ENCODE results near the gene OTOA. TPM values are rescaled to one million over a fixed set of nuclear protein-coding genes. Genes with fewer than 3 reads are reported as not detected.
"Not testable (repeated sequence)": the region's sequence is repeated elsewhere in the genome, so short reads cannot be mapped to it uniquely, and the experiment has no call there.

OTOA gene
- total RNA-seq, 1 experiment from 2014 or later = not detected

- no peak for DNase-seq (ENCODE audit: low read depth)
Measured at GRCh38 chr16:21722771-21723455, 59.1 kb downstream of the OTOA start.

- no peak for DNase-seq (ENCODE audit: low read depth)
Measured at GRCh38 chr16:21723532-21723931, 59.8 kb downstream of the OTOA start.

GRCh38 chr16:21727344-21727743, 63.6 kb downstream of the OTOA start:
- DNase-seq (ENCODE audit: low read depth) = no peak

GRCh38 chr16:21731233-21731632, 67.5 kb downstream of the OTOA start:
- not testable (repeated sequence) for DNase-seq (ENCODE audit: low read depth)

- DNase-seq (ENCODE audit: low read depth) = not testable (repeated sequence)
Measured at GRCh38 chr16:21740637-21741036, 76.9 kb downstream of the OTOA start.

- not testable (repeated sequence) for DNase-seq (ENCODE audit: low read depth)
Measured at GRCh38 chr16:21756192-21757079, 92.7 kb downstream of the OTOA start.

GRCh38 chr16:21757080-21757671, 93.4 kb downstream of the OTOA start:
- not testable (repeated sequence) for DNase-seq (ENCODE audit: low read depth)

GRCh38 chr16:21768280-21768679, 104.5 kb downstream of the OTOA start:
- DNase-seq (ENCODE audit: low read depth) = not testable (repeated sequence)

GRCh38 chr16:21768810-21769209, 105.0 kb downstream of the OTOA start:
- DNase-seq (ENCODE audit: low read depth) = not testable (repeated sequence)

- peak; percentile 93 for DNase-seq (ENCODE audit: low read depth)
Measured at GRCh38 chr16:21769284-21769683, 105.5 kb downstream of the OTOA start.

- DNase-seq (ENCODE audit: low read depth) = not testable (repeated sequence)
Measured at GRCh38 chr16:21770584-21770983, 106.8 kb downstream of the OTOA start.

- not testable (repeated sequence) for DNase-seq (ENCODE audit: low read depth)
Measured at GRCh38 chr16:21772547-21773206, 108.9 kb downstream of the OTOA start.

GRCh38 chr16:21773207-21773553, 109.4 kb downstream of the OTOA start:
- DNase-seq (ENCODE audit: low read depth) = not testable (repeated sequence)

GRCh38 chr16:21780525-21780924, 116.8 kb downstream of the OTOA start:
- not testable (repeated sequence) for DNase-seq (ENCODE audit: low read depth)

- DNase-seq (ENCODE audit: low read depth) = not testable (repeated sequence)
Measured at GRCh38 chr16:21790506-21790905, 126.7 kb downstream of the OTOA start.

GRCh38 chr16:21793310-21793709, 129.5 kb downstream of the OTOA start:
- DNase-seq (ENCODE audit: low read depth) = not testable (repeated sequence)

- DNase-seq (ENCODE audit: low read depth) = not testable (repeated sequence)
Measured at GRCh38 chr16:21798601-21799000, 134.8 kb downstream of the OTOA start.

GRCh38 chr16:21801538-21802374, 138.0 kb downstream of the OTOA start:
- DNase-seq (ENCODE audit: low read depth) = peak; percentile 44

GRCh38 chr16:21802375-21802663, 138.6 kb downstream of the OTOA start:
- DNase-seq (ENCODE audit: low read depth) = not testable (repeated sequence)
